GM21528 (cell line): Measurements from ENCODE around the gene S100PBP.
"Not testable (repeated sequence)": the region's sequence is repeated elsewhere in the genome, so short reads cannot be mapped to it uniquely, and the experiment has no call there.

Experiments used
- ATAC-seq: cut with Tn5 transposase; IDR thresholded peaks from one replicate; pipeline ENCODE4 v1.9.1; 2021; ENCODE audit warnings: mild to moderate bottlenecking, moderate library complexity; ENCODE audit not compliant: unreplicated experiment, low FRiP score

S100PBP gene

DNA sequence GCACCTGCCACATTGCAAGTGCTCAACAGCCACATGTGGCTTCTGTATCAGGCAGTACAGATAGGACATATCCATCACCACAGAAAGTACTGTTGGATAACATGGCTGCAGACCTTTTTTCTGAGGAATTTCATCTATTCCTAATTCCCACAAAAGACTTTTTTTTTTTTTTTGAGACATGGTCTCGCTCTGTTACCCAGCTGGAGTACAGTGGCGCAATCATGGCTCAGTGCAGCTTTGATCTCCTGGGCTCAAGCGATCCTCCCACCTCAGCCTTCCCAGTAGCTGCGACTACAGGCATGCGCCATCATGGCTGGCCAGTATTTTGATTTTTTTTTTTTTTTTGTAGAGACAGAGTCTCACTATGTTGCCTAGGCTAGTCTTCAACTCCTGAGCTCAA is 33.6 kb upstream of the S100PBP start:
- ATAC-seq, result no peak

DNA sequence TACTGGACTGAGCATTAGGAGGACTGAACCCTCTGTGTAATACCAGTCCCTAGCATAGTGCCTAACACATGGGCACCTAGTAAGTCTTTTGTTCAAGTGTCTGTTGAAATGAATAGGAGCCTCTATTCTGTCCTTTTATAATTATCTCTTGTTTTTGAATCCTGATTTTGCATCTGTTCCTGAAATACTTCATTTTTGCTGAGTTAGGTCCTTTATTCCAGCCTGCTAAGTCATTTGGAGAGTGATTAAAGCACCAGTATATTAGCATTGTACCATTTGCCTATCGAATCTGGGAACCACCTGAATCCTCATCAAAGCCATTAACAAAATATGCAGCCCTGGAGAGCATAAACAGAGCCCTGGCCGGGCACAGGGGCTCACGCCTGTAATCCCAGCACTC is 32.6 kb upstream of the S100PBP start:
- no peak for ATAC-seq

DNA sequence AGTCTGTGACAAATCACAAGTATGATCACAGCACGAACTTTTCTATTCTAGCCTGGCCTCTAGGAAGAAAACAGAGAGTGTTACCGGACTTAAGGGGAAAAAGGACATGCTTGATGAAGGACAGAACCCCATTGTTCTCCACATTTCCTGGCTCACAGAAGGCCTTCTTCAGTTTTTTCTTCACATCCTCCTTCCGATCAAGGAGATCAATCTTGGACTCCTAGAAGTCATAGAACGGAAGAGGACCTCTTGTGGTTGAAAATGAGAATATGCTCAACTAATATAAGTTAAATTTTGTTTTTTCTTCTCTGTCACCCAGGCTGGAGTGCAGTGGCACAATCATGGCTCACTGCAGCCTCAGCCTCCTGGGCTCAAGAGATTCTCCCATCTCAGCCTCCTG is 30.6 kb upstream of the S100PBP start:
- no peak for ATAC-seq

DNA sequence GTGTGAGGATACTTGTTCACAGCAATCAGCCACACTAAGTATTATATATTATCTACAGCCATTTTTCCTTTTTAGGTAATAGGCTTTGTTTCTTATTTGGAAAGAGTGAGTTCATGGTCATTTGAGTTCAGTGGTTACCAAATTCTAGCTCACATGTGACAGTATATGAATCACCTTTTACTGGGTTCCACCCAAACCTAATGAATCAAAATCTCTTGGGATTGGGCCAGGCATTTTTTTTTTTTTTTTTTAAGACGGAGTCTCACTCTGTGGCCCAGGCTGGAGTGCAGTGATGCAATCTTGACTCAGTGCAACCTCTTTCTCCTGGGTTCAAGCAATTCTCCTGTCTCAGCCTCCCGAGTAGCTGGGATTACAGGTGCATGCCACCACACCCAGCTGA is 28.1 kb upstream of the S100PBP start:
- ATAC-seq, result not testable (repeated sequence)

DNA sequence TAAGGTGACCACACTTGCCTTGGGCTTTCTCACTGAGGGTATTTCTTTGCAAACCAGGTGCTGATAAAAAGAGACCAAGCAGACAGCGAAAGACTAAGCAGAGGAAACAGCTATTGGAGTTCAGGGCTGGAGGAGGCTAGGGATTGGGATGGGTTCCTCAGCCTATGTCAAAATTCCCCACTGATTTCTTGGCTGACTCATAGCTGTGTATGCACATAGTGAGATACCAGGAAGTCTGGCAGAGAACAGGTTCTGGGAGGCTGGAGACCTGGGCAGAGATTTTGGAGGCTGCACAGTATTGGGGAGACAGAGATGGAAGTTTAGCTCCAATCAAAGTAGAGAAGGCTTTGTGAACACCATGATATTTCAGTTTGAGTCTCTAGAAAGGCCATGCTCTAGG is 25.6 kb upstream of the S100PBP start:
- no peak for ATAC-seq

DNA sequence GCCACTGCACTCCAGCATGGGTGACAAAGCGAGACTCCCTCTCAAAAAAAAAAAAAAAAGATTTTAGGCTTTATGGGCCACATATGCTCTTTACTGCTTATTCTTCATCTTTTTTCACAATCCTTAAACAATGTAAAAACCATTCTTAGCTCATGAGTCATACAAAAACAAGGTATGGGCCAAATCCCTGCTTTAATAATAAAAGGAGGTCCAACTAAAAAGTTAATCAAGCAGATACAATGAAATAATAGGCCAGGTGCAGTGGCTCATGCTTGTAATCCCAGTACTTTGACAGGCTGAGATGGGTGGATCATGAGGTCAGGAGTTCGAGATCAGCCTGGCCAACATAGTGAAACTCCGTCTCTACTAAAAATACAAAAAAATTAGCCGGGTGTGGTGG is 21.7 kb upstream of the S100PBP start:
- ATAC-seq, result not testable (repeated sequence)

DNA sequence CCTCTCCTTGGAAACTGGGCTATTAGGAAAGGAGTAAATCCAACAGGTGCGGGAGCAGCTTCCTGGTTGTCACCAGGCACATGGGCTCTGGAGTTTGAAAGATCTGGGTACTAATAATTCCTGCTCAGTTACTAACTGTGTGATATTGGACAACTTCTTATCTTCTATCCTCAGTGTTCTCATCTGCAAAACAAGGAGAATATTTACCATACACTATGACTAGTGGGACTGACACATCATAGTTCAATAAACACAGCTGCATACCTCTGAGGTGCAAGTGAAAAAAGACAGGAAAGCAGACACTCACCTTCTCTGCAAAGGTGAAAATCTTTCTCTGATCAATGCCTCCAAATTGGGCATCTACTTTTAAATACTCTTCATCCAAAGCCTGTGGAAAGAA is 20.0 kb upstream of the S100PBP start:
- ATAC-seq, result no peak

DNA sequence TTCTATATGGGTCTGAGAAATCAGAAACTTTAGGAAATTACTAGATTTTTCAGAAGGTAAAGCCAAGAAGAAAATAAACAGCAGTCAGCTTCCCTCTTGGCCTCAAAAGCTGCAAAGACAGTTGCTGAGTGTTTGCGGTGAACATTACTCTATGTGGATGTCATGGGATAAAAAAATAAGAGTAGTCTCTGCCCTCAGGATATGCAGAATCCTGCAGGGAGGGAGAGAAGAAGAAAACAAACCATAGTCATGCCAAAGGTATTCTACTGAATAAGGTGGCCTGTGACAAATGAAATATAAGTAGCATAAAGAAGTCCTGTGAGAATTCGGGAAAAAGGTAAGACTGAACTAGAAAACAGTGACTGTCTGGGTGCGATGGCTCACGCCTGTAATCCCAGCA is 19.3 kb upstream of the S100PBP start:
- no peak for ATAC-seq

DNA sequence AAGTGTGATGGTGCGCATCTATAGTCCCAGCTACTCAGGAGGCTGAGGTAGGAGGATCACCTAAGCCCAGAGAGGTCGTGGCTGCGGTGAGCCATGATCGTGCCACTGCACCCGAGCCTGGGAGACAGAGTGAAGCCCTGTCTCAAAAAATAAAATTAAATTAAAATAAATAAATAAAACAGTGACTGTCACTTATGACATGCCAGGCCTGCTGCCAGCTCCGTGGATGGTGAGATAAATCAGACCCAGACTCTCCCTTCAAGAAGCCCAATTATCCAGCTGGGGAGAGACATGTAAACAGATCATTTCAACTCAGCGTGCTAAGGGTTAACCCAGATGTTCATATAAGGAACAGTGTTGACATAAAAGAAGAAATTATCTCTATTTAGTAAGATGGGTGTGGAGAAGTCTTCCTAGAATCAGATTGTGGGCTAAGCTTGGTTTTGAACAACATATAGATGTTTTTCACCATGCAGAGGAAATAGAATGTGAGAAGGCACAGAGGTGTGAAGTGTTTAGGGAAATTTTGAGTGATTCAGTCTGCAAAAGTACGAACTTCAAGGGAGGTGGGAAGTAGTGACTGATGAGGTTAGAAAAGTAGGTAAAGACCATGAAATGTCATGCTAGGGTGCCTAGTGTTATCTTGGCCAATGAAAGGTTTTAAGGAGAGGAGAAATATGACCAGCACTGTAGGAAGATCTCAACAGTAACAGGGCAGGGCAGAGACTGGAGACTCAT is 18.6 kb upstream of the S100PBP start:
- ATAC-seq, result no peak

DNA sequence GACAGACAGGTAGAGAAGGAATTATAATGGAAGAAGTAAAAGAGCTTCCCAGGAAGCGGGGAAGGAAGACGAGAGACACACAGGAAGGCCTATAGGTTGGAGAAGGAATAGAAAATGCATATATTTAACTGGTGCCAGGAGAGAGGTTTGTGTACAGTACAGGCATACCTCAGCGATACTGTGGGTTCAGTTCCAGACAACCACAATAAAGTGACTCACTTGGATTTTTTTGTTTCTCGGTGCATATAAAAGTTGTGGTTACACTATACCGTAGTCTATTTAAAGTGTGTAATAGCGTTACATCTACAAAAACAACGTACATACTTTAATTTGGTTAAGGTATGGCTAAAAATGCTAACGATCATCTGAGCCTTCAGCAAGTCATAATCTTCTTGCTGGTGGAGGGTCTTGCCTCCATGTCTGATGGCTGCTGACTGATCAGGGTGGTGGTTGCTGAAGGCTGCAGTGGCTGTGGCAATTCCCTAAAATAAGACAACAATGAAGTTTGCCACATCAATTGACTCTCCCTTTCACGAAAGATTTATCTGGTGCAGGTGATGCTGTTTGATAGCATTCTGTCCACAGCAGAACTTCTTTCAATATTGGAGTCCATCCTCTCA is 16.2 kb upstream of the S100PBP start:
- ATAC-seq, result no peak

DNA sequence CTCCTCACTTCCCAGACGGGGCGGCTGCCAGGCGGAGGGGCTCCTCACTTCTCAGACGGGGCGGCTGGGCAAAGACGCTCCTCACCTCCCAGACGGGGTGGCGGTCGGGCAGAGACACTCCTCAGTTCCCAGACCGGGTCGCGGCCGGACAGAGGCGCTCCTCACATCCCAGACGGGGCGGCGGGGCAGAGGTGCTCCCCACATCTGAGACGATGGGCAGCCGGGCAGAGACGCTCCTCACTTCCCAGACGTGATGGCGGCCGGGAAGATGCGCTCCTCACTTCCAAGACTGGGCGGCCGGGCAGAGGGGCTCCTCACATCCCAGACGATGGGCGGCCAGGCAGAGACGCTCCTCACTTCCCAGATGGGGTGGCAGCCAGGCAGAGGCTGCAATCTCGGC is 13.0 kb upstream of the S100PBP start:
- ATAC-seq, result not testable (repeated sequence)

DNA sequence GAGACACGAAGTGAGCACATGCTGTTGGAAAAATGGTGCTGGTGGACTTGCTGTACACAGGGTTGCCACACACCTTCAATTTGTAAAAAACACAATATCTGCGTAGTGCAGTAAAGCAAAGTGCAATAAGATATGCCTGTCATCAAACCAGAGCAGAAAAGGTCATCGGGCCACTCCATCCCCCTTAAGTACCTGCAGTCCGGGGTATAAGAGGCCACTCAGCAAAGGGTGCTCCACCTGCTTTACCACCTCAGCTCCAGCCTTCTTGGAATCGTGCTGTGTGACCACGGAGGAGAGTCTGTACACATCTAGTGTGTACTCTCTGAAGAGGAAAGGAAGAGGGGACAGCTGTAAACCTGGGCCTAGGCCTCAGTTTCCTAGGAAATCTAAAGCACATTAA is 11.2 kb upstream of the S100PBP start:
- ATAC-seq, result no peak

DNA sequence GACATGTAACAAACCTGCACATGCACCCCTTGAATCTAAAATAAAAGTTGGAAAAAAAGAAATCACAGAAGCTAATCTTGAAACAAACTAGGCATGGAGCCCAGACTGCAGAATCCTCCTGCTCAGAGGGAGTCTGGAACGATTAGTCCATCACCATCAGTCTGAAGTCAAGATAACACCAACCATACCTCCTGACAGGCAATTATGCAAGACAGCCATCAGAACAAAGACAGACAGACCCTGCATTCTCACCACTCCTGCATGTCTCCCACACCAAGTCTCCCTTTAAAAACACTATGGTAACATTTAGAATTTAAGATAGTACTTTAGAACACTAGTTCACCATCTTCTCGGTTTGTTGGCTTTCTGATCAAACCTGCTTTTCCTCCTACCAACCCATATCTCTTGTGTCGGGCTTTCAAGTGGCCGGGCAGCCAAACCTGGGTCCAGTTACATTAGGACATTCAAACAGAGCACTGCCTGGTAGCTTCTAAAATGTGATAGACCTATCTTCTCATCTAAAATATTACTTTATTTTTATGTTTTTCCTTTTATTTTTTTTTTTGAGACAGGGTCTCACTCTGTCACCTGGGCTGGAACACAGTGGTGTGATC is 10.4 kb upstream of the S100PBP start:
- ATAC-seq, result no peak

DNA sequence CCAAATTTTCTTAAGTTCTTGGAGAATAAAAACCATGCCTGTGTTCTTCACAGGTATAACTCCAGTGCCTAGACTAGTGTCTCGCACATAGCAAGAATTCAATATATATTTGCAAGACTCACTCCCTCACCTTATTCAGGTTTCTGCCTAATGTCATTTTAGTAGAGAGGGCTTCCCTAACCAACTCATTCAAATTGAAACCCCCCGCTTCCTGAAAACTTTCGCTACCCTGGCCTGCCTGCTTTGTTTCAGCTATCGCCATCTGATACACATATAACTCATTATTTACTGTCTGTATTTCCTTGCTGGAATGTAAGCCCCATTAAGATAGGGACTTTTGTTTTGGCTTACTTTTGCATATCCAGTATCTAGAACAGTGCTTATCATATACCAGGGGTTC is 8.9 kb upstream of the S100PBP start:
- ATAC-seq, result no peak

DNA sequence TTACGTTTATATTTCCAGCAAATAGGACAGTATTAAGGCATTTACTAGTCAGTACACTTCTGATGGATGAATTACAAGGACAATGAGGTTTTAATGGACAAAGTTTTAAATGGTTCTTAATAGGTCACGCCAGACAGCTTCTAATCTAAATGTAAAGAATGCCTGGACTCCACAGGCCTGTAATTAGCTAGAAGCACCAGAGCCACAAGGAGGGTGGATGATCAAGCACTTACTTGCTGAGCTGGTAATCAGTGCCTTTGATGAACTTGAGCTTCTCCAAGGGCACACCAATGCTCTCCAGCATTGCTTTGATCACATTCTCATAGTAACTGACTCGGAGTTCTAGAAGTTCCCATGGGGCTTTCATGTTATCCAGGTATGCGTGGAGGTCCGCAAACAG is 7.1 kb upstream of the S100PBP start:
- ATAC-seq, result no peak

DNA sequence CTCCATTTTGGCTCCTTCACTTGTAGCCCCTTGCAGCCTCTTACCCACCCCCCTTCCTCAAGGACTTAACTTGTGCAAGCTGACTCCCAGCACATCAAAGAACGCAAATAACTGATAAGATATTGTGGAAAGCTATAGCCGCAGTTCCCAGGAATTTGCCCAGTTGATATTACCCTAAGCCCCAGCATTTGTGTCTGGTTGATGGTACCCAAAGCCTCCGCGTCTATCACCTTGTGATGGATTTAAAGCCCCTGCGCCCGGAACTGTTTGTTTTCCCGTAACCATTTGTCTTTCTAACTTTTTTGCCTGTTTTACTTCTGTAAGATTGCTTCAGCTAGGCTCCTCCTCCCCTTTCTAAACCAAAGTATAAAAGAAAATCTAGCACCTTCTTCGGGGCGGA is 6.2 kb upstream of the S100PBP start:
- ATAC-seq, result no peak

DNA sequence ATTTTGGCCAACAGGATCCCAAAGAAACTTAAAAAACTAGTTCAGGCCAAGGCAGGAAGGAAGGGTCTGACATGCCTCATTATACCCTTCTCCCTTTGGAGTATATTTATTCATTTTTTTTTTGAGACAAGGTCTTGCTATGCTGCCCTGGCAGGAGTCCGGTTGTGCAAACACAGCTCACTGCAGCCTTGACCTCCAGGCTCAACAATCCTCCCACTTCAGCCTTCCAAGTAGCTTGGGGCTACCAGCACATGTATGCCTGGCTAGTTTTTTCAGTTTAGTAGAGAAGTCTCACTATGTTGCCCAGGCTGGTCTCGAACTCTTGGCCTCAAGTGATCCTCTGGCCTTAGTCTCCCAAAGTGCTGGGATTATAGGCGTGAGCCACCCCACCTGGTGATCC is 5.5 kb upstream of the S100PBP start:
- no peak for ATAC-seq

DNA sequence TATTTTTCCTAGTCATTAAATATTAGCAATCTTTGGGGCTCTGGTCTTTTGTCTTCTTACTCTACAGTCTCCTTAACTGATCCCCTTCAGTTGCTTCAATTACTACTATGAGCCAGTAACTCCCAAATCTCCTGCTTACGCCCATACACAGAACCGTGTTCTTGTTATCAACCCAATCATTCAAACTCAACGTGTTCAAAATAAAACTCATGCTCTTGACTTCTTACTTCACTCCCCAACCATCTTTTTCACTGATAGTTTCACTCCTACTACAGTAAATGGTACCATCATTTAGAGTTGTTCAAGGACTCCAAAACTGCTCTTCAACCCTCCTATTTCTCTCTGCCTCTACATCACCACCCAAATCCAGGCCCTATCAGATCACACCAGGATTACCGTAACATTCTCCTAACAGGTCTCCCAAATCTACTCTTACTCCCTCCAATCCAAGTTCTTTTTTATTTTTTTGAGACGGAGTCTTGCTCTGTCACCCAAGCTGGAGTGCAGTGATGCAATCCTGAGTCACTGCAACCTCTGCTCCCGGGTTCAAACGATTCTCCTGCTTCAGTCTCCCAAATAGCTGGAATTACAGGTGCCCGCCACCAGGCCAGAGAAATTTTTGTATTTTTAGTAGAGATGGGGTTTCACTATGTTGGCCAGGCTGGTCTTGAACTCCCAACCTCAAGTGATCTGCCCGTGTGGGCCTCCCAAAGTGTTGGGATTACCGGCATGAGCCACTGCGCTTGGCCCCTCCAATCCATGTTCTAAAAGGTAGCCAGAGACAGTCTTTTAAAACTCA is 3.3 kb upstream of the S100PBP start:
- ATAC-seq, result no peak

DNA sequence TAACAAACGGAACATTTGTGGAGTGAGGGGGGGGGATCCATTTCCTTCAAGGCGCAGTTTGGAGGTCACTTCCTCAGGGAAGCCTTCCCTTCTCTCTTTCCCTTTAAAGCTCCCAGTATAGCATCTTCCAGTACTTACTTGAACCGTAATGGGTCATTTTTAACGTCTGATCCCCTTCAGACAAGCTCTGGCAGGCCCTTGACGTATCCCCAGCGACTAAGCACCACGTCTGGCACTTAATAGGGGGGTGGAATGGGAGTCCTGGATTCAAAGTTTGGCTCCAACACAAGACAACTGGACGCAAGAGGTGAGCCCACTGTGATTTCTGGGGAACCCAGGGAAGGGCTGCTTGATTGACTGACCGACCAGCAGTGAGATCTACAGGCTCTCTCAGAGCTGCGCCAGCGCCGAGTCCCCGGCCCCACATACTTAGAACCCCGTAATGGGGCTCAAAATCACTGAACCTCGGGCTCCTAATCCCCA is 736 bp upstream of the S100PBP start:
- ATAC-seq, result peak; percentile 18

DNA sequence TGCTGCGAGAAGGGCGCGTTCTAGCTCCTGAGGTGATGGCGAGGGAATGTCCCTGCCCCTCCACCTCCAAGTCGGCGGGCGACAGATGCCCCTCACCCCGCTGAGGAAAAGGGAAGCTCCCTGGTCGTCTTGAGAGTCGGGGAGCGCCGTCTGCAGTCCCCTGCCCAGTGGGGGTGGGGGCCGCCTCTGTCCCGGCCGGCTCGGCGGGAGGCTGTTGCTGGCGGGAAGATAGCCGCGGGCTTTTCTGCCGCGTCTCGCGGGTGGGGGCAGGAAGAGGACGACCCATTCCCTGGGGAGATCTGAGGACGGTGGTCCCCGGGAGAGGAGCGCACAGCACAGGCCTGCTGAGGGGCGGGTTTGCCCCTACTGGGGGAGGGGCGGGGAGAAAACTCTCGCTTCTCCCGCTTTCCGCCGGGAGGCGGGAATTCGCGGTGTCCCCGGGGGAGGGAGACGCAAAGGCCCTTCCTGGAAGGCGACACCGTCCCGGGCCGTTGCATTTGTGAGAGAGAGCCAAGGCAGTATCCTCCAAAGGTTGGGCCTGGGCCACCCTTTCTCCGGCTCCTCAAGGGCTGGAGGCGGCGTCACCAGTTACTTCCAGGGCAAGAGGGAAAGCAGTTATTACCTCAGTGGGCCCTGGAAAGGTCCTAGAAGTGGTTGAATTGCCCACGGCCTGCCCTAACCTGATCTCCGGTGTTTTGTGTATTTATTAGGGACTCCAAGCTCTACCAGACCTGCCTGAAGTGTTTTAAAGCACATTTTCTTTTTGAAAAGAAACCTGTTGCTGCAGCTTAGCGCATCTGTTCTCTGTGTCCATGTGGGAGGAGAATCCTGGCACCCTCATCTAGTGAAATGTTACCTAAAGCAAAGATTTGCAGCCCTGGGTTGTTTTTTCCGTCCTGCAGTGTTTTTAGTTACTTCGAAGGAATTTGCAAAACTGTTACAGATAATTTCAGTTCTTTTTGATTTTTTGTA is 648 bp downstream of the S100PBP start:
- ATAC-seq, result peak; percentile 28
